ENCODE data around the gene GJA1. TPM values are rescaled to one million over a fixed set of nuclear protein-coding genes. Genes with fewer than 3 reads are reported as not detected.
"Not testable (repeated sequence)": the region's sequence is repeated elsewhere in the genome, so short reads cannot be mapped to it uniquely, and the experiment has no call there.

GJA1 gene
- total and polyA plus RNA-seq, 5 donors = 101 to 217 (median 145) TPM

GRCh38 chr6:121437851-121438651 is 2.6 kb downstream of the GJA1 start:
- Histone ChIP-seq H3K27ac (ENCODE audit: low read length) (peak overlapping the region; percentile 91), H3K9me3 (ENCODE audit: control insufficient read depth, low read length) (no peaks in the 10 kb centered on the region), H3K27me3 (ENCODE audit: control insufficient read depth, insufficient read depth) (no peaks in the 10 kb centered on the region), H3K4me1 (ENCODE audit: control insufficient read depth, insufficient read depth, low read length) (no peaks in the 10 kb centered on the region), H3K4me3 (ENCODE audit: low read length) (peak overlapping the region; percentile 91)
- WGBS = 14% methylated on average over 18 of the region's 18 CpGs
- DNase-seq = peak in 1 of 3 donors; percentile 66
- peak in 1 of 2 donors; percentile 24 for ATAC-seq
- intact Hi-C loops (cut with DNase I) = loop anchor here (5.0 to 10.0 kb wide), 5 partner anchors 407 to 599 kb away; no protein-coding TSS in a partner anchor

GRCh38 chr6:121438869-121439268 is 3.4 kb downstream of the GJA1 start:
- Histone ChIP-seq H3K4me1 (ENCODE audit: control insufficient read depth, insufficient read depth, low read length) (no peaks in the 10 kb centered on the region), H3K27ac (ENCODE audit: low read length) (no peak overlapping the region), H3K4me3 (ENCODE audit: low read length) (peak overlapping the region; percentile 50), H3K9me3 (ENCODE audit: control insufficient read depth, low read length) (no peaks in the 10 kb centered on the region), H3K27me3 (ENCODE audit: control insufficient read depth, insufficient read depth) (no peaks in the 10 kb centered on the region)
- whole genome bisulfite sequencing = 59% methylated on average over 3 of the region's 3 CpGs
- DNase-seq (no peak), ATAC-seq (no peak)
- intact Hi-C loops (cut with DNase I) = loop anchor here (5.0 to 10.0 kb wide), 5 partner anchors 406 to 598 kb away; no protein-coding TSS in a partner anchor

- DNase-seq (no peak), ATAC-seq (no peak)
- Histone ChIP-seq H3K4me3 (ENCODE audit: low read length) (peak overlapping the region; percentile 50), H3K27me3 (ENCODE audit: control insufficient read depth, insufficient read depth) (no peaks in the 10 kb centered on the region), H3K9me3 (ENCODE audit: control insufficient read depth, low read length) (no peaks in the 10 kb centered on the region), H3K27ac (ENCODE audit: low read length) (no peak overlapping the region), H3K4me1 (ENCODE audit: control insufficient read depth, insufficient read depth, low read length) (no peaks in the 10 kb centered on the region)
- intact Hi-C loops (cut with DNase I) = loop anchor here (5.0 to 10.0 kb wide), 5 partner anchors 405 to 598 kb away; no protein-coding TSS in a partner anchor
Measured at GRCh38 chr6:121439475-121439874, 4.0 kb downstream of the GJA1 start.

GRCh38 chr6:121439926-121440325 is 4.5 kb downstream of the GJA1 start:
- Histone ChIP-seq H3K4me1 (ENCODE audit: control insufficient read depth, insufficient read depth, low read length) (no peaks in the 10 kb centered on the region), H3K27me3 (ENCODE audit: control insufficient read depth, insufficient read depth) (no peaks in the 10 kb centered on the region), H3K4me3 (ENCODE audit: low read length) (peak overlapping the region; percentile 50), H3K9me3 (ENCODE audit: control insufficient read depth, low read length) (no peaks in the 10 kb centered on the region), H3K27ac (ENCODE audit: low read length) (no peak overlapping the region)
- WGBS = 40% methylated on average over 4 of the region's 4 CpGs
- intact Hi-C loops (cut with DNase I) = loop anchor here (5.0 to 10.0 kb wide), 6 partner anchors 225 to 597 kb away; no protein-coding TSS in a partner anchor
- ATAC-seq (no peak), DNase-seq (no peak)

GRCh38 chr6:121441477-121441876 is 6.0 kb downstream of the GJA1 start:
- Histone ChIP-seq H3K4me1 (ENCODE audit: control insufficient read depth, insufficient read depth, low read length) (no peaks in the 10 kb centered on the region), H3K27me3 (ENCODE audit: control insufficient read depth, insufficient read depth) (no peaks in the 10 kb centered on the region), H3K27ac (ENCODE audit: low read length) (peak overlapping the region; percentile 87), H3K4me3 (ENCODE audit: low read length) (no peak overlapping the region), H3K9me3 (ENCODE audit: control insufficient read depth, low read length) (no peaks in the 10 kb centered on the region)
- 52% methylated on average over 4 of the region's 4 CpGs for WGBS
- intact Hi-C loops (cut with DNase I) = loop anchor here in 1 of 4 donors (10.0 kb wide), 1 partner anchor 223 kb away; no protein-coding TSS in a partner anchor
- ATAC-seq (no peak), DNase-seq (no peak)

GRCh38 chr6:121442576-121442975 is 7.1 kb downstream of the GJA1 start:
- WGBS = 44% methylated on average over 2 of the region's 2 CpGs
- H3K4me3 ChIP-seq (ENCODE audit: low read length) = peak overlapping the region; percentile 33
- intact Hi-C loops (cut with DNase I) = loop anchor here in 1 of 4 donors (10.0 kb wide), 1 partner anchor 222 kb away; no protein-coding TSS in a partner anchor
- H3K9me3 ChIP-seq (ENCODE audit: control insufficient read depth, low read length) = no peaks in the 10 kb centered on the region
- ATAC-seq (peak in 1 of 2 donors; percentile 25), DNase-seq (no peak)
- no peaks in the 10 kb centered on the region for H3K4me1 ChIP-seq (ENCODE audit: control insufficient read depth, insufficient read depth, low read length)
- no peaks in the 10 kb centered on the region for H3K27me3 ChIP-seq (ENCODE audit: control insufficient read depth, insufficient read depth)
- H3K27ac ChIP-seq (ENCODE audit: low read length) = peak overlapping the region; percentile 48

- H3K4me3 ChIP-seq (ENCODE audit: low read length) = no peak overlapping the region
- no peak overlapping the region for H3K27ac ChIP-seq (ENCODE audit: low read length)
- 20% methylated on average over 3 of the region's 3 CpGs for WGBS
Measured at GRCh38 chr6:121443971-121444541, 8.6 kb downstream of the GJA1 start.

GRCh38 chr6:121446705-121447104 is 11.3 kb downstream of the GJA1 start:
- ATAC-seq; H3K4me1 ChIP-seq (ENCODE audit: control insufficient read depth, insufficient read depth, low read length); H3K9me3 ChIP-seq (ENCODE audit: control insufficient read depth, low read length); DNase-seq; H3K4me3 ChIP-seq (ENCODE audit: low read length); H3K27me3 ChIP-seq (ENCODE audit: control insufficient read depth, insufficient read depth); H3K27ac ChIP-seq (ENCODE audit: low read length): not testable (repeated sequence)
- WGBS = 87% methylated on average over 7 of the region's 7 CpGs
- intact Hi-C loops (cut with DNase I) = loop anchor here in 1 of 4 donors (10.0 kb wide), 1 partner anchor 218 kb away; no protein-coding TSS in a partner anchor

More at GRCh38 chr6:121443971-121444541, 8.6 kb downstream of the GJA1 start:
- Histone ChIP-seq H3K27me3 (ENCODE audit: control insufficient read depth, insufficient read depth) (no peaks in the 10 kb centered on the region), H3K4me1 (ENCODE audit: control insufficient read depth, insufficient read depth, low read length) (peaks cover 1% of the 10 kb centered on the region), H3K9me3 (ENCODE audit: control insufficient read depth, low read length) (no peaks in the 10 kb centered on the region)
- intact Hi-C loops (cut with DNase I) = loop anchor here in 1 of 4 donors (10.0 kb wide), 1 partner anchor 221 kb away; no protein-coding TSS in a partner anchor
- DNase-seq (no peak), ATAC-seq (peak; percentile 81 to 85)

- 81% methylated on average over 7 of the region's 7 CpGs for WGBS
- intact Hi-C loops (cut with DNase I) = loop anchor here in 1 of 4 donors (10.0 kb wide), 1 partner anchor 217 kb away; no protein-coding TSS in a partner anchor
- not testable (repeated sequence) for ATAC-seq; H3K4me3 ChIP-seq (ENCODE audit: low read length); H3K4me1 ChIP-seq (ENCODE audit: control insufficient read depth, insufficient read depth, low read length); H3K9me3 ChIP-seq (ENCODE audit: control insufficient read depth, low read length); DNase-seq; H3K27ac ChIP-seq (ENCODE audit: low read length); H3K27me3 ChIP-seq (ENCODE audit: control insufficient read depth, insufficient read depth)
Measured at GRCh38 chr6:121447746-121448145, 12.3 kb downstream of the GJA1 start.

GRCh38 chr6:121448528-121448927 is 13.1 kb downstream of the GJA1 start:
- WGBS = 83% methylated on average over 2 of the region's 2 CpGs
- H3K4me1 ChIP-seq (ENCODE audit: control insufficient read depth, insufficient read depth, low read length); ATAC-seq; H3K27me3 ChIP-seq (ENCODE audit: control insufficient read depth, insufficient read depth); H3K27ac ChIP-seq (ENCODE audit: low read length); H3K4me3 ChIP-seq (ENCODE audit: low read length); H3K9me3 ChIP-seq (ENCODE audit: control insufficient read depth, low read length); DNase-seq: not testable (repeated sequence)
- intact Hi-C loops (cut with DNase I) = loop anchor here in 1 of 4 donors (10.0 kb wide), 1 partner anchor 216 kb away; no protein-coding TSS in a partner anchor

- Histone ChIP-seq H3K27me3 (ENCODE audit: control insufficient read depth, insufficient read depth) (no peaks in the 10 kb centered on the region), H3K27ac (ENCODE audit: low read length) (no peak overlapping the region), H3K9me3 (ENCODE audit: control insufficient read depth, low read length) (no peaks in the 10 kb centered on the region), H3K4me3 (ENCODE audit: low read length) (no peak overlapping the region), H3K4me1 (ENCODE audit: control insufficient read depth, insufficient read depth, low read length) (peaks cover 1% of the 10 kb centered on the region)
- ATAC-seq (no peak), DNase-seq (no peak)
- WGBS = 94% methylated on average over 1 of the region's 1 CpG
- intact Hi-C loops (cut with DNase I) = loop anchor here in 1 of 4 donors (10.0 kb wide), 1 partner anchor 215 kb away; no protein-coding TSS in a partner anchor
Measured at GRCh38 chr6:121449331-121449730, 13.9 kb downstream of the GJA1 start.

All from right cardiac atrium (tissue), 5 donors.